GM23338 (cell line): Measurements from ENCODE around the gene SLC38A8. TPM values are rescaled to one million over a fixed set of nuclear protein-coding genes. Genes with fewer than 3 reads are reported as not detected.

Source experiments
- ATAC-seq: fragments of 200-7000 bp; cut with Tn5 transposase; 3 replicates; pipeline ENCODE4 v1.9.1; 2020
- DNase-seq: peaks from one replicate; pipeline ENCODE4 v3.0.0-alpha.2; 2015; ENCODE audit warnings: low spot score
- H2AFZ ChIP-seq: fragments of 200-600 bp; sonication (generic); 2 replicates; pipeline ENCODE4 v1.8.0; 2016; ENCODE audit warnings: antibody characterized with exemption, mild to moderate bottlenecking, moderate library complexity
- H3F3A ChIP-seq: fragments of 200-600 bp; sonication (generic); replicated peaks from 2 replicates; pipeline ENCODE4 v1.8.0; 2017; ENCODE audit warnings: antibody characterized with exemption, mixed run types, low read depth
- H3K27ac ChIP-seq: fragments of 200-600 bp; sonication (generic); 2 replicates; pipeline ENCODE4 v1.6.1; 2016; ENCODE audit warnings: low read depth
- H3K27me3 ChIP-seq: fragments of 200-600 bp; sonication (generic); 2 replicates; pipeline ENCODE4 v1.8.0; 2016; ENCODE audit warnings: mild to moderate bottlenecking, mixed run types, moderate library complexity; ENCODE audit not compliant: insufficient read depth
- H3K36me3 ChIP-seq: fragments of 200-600 bp; sonication (generic); 2 replicates; pipeline ENCODE4 v1.8.0; 2016; ENCODE audit warnings: mild to moderate bottlenecking; ENCODE audit not compliant: insufficient read depth
- H3K4me1 ChIP-seq: fragments of 200-600 bp; sonication (generic); 2 replicates; pipeline ENCODE4 v1.8.0; 2016; ENCODE audit warnings: mild to moderate bottlenecking, moderate library complexity; ENCODE audit not compliant: insufficient read depth
- H3K4me2 ChIP-seq: fragments of 200-600 bp; sonication (generic); 2 replicates; pipeline ENCODE4 v1.7.1; 2017; ENCODE audit warnings: mixed run types
- H3K4me3 ChIP-seq: fragments of 200-600 bp; sonication (generic); 2 replicates; pipeline ENCODE4 v1.6.1; 2016; ENCODE audit warnings: mixed run types
- H3K79me2 ChIP-seq: fragments of 200-600 bp; sonication (generic); replicated peaks from 2 replicates; pipeline ENCODE4 v1.8.0; 2017; ENCODE audit warnings: mild to moderate bottlenecking; ENCODE audit not compliant: insufficient read depth
- H3K9me2 ChIP-seq: fragments of 200-600 bp; sonication (generic); 2 replicates; pipeline ENCODE4 v1.8.0; 2017; ENCODE audit not compliant: insufficient read depth
- H4K20me1 ChIP-seq: fragments of 200-600 bp; sonication (generic); replicated peaks from 2 replicates; pipeline ENCODE4 v1.8.0; 2017; ENCODE audit warnings: mild to moderate bottlenecking; ENCODE audit not compliant: insufficient read depth
- H3K27ac Mint-ChIP-seq: 2 replicates; pipeline ENCODE4 v1.8.0; 2020; ENCODE audit warnings: inconsistent platforms, mild to moderate bottlenecking, moderate library complexity, mixed read lengths
- H3K27me3 Mint-ChIP-seq: 3 replicates; pipeline ENCODE4 v1.8.0; 2022; ENCODE audit warnings: low read depth, mild to moderate bottlenecking, moderate library complexity, mixed read lengths, inconsistent platforms; ENCODE audit not compliant: insufficient read depth, poor library complexity
- H3K36me3 Mint-ChIP-seq: 3 replicates; pipeline ENCODE4 v1.8.0; 2021; ENCODE audit warnings: low read depth, mild to moderate bottlenecking, inconsistent platforms, moderate library complexity, mixed read lengths
- H3K4me1 Mint-ChIP-seq: 3 replicates; pipeline ENCODE4 v1.8.0; 2020; ENCODE audit warnings: mild to moderate bottlenecking, inconsistent platforms, mixed read lengths
- H3K4me3 Mint-ChIP-seq: 3 replicates; pipeline ENCODE4 v1.8.0; 2021; ENCODE audit warnings: moderate library complexity, mild to moderate bottlenecking, inconsistent platforms, mixed read lengths
- H3K9me3 Mint-ChIP-seq: 3 replicates; pipeline ENCODE4 v1.8.0; 2020; ENCODE audit warnings: moderate library complexity, mild to moderate bottlenecking, inconsistent platforms, mixed read lengths
- CREB1 ChIP-seq: fragments of 250-450 bp; sonication (Bioruptor Pico); IDR thresholded peaks from 2 replicates; pipeline ENCODE4 v1.5.0; 2020; ENCODE audit warnings: low read depth, mild to moderate bottlenecking, moderate library complexity
- CTCF ChIP-seq, 2 experiments: fragments of 200-600 bp in 1 of 2; sonication (generic) in 1 of 2; conservative IDR thresholded peaks; 2 replicates each; pipeline versions ENCODE4 v1.5.1 to v1.6.1; 2016 to 2017; ENCODE audit warnings: antibody characterized with exemption in 2 of 2, low read depth in 2 of 2, mild to moderate bottlenecking in 2 of 2, moderate library complexity in 1 of 2
- EZH2 ChIP-seq: fragments of 200-600 bp; sonication (generic); IDR thresholded peaks from one replicate; pipeline ENCODE4 v1.8.0; 2017; ENCODE audit warnings: antibody characterized with exemption, mild to moderate bottlenecking, low read depth; ENCODE audit not compliant: unreplicated experiment
- EZH2phosphoT487 ChIP-seq: fragments of 200-600 bp; sonication (generic); IDR thresholded peaks from one replicate; pipeline ENCODE4 v1.8.1; 2018; ENCODE audit warnings: antibody characterized with exemption; ENCODE audit not compliant: unreplicated experiment
- JUNB ChIP-seq: IDR thresholded peaks from one replicate; pipeline ENCODE4 v1.6.1; 2016; ENCODE audit warnings: antibody characterized with exemption; ENCODE audit not compliant: unreplicated experiment
- NANOG ChIP-seq: IDR thresholded peaks from 2 replicates; pipeline ENCODE4 v1.6.1; 2016; ENCODE audit warnings: antibody characterized with exemption, borderline replicate concordance
- POLR2AphosphoS5 ChIP-seq: IDR thresholded peaks from 2 replicates; pipeline ENCODE4 v1.6.1; 2016; ENCODE audit warnings: antibody characterized with exemption, low read depth
- STAT1 ChIP-seq: IDR thresholded peaks from one replicate; pipeline ENCODE4 v1.6.1; 2016; ENCODE audit warnings: antibody characterized with exemption; ENCODE audit not compliant: unreplicated experiment
- ZNF114 ChIP-seq: fragments of 250-450 bp; sonication (Bioruptor Pico); IDR thresholded peaks from 2 replicates; pipeline ENCODE4 v1.5.0; 2020; ENCODE audit warnings: mild to moderate bottlenecking, moderate library complexity
- ZNF331 ChIP-seq: fragments of 250-450 bp; sonication (Bioruptor Pico); IDR thresholded peaks from 2 replicates; pipeline ENCODE4 v1.5.0; 2020; ENCODE audit warnings: low read depth, mild to moderate bottlenecking, moderate library complexity
- ZNF462 ChIP-seq: fragments of 250-450 bp; sonication (Bioruptor Pico); IDR thresholded peaks from 2 replicates; pipeline ENCODE4 v1.5.0; 2020; ENCODE audit warnings: mild to moderate bottlenecking, moderate library complexity
- polyA plus RNA-seq: library from polyadenylated mRNA; unstranded; fragments of >200 nt; fragmentation: Nextera tagmentation; extraction: Ambion mirVana; gene quantifications from 2 replicates; pipeline ENCODE4 v1.2.1, GENCODE V29; 2016
- total RNA-seq: library from RNA; depleted of rRNA; stranded (reverse); fragments of >200 nt; shearing (Covaris generic); gene quantifications from 2 replicates; pipeline ENCODE4 v1.2.3, GENCODE V29; 2014
- TF ChIP-seq, protein P1 (sequence below): IDR thresholded peaks from one replicate; pipeline ENCODE4 v1.6.1; 2018; ENCODE audit warnings: antibody characterized with exemption; ENCODE audit not compliant: unreplicated experiment
- TF ChIP-seq, protein P2 (sequence below): IDR thresholded peaks from 2 replicates; pipeline ENCODE4 v1.6.1; 2016; ENCODE audit warnings: antibody characterized with exemption

SLC38A8 gene
- total and polyA plus RNA-seq, 2 experiments from 2014 or later: not detected

DNA sequence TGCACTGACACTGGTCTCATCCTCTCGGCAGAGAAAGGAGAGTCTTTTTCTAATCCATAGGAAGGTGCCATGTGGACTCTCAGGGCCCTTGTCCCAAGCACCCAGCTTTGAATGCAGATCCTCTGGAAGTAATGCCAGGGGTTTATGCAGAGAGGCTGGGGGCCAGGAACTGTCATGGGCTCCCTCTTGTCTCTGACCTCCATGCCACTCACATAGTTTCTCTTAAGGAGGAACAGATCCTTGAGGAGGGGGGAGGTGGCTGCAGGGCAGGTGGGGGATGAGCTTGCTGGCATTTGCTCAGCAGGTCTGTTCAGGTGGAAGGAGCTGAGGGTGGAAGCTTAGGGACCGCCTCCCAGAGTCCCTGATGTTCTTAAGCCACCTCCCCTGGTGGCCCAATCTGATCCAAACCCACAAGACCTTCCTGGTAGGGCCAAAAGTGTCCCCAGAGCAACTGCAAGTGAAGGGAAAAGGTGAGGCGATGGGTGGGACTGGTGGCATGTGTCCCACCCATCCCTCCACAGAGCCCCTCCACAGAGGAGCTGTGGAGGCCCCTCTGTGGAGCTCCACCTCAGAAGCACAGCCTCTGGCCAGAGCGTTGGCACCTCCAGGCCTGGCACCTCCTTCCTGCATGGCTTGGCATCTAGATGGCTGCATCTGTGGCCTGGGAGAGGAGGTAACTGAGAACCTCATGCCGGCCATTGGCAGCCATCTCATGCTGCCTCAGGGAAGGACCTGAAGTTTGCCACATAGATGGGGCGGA, 65.4 kb downstream of the SLC38A8 start:
- TF ChIP-seq CTCF (conservative IDR thresholded peaks at IDR 0.05; ENCODE audit: low read depth in 2 of 2) (no peak), ZNF462 (no peak), CREB1 (CRISPR knock-in tag) (no peak), EZH2 (no peak), JUNB (no peak), STAT1 (no peak), ZNF114 (no peak), EZH2phosphoT487 (no peak), POLR2AphosphoS5 (no peak), ZNF331 (no peak), NANOG (no peak)
- TF ChIP-seq, protein P1, sequence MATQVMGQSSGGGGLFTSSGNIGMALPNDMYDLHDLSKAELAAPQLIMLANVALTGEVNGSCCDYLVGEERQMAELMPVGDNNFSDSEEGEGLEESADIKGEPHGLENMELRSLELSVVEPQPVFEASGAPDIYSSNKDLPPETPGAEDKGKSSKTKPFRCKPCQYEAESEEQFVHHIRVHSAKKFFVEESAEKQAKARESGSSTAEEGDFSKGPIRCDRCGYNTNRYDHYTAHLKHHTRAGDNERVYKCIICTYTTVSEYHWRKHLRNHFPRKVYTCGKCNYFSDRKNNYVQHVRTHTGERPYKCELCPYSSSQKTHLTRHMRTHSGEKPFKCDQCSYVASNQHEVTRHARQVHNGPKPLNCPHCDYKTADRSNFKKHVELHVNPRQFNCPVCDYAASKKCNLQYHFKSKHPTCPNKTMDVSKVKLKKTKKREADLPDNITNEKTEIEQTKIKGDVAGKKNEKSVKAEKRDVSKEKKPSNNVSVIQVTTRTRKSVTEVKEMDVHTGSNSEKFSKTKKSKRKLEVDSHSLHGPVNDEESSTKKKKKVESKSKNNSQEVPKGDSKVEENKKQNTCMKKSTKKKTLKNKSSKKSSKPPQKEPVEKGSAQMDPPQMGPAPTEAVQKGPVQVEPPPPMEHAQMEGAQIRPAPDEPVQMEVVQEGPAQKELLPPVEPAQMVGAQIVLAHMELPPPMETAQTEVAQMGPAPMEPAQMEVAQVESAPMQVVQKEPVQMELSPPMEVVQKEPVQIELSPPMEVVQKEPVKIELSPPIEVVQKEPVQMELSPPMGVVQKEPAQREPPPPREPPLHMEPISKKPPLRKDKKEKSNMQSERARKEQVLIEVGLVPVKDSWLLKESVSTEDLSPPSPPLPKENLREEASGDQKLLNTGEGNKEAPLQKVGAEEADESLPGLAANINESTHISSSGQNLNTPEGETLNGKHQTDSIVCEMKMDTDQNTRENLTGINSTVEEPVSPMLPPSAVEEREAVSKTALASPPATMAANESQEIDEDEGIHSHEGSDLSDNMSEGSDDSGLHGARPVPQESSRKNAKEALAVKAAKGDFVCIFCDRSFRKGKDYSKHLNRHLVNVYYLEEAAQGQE: no peak
- TF ChIP-seq, protein P2, sequence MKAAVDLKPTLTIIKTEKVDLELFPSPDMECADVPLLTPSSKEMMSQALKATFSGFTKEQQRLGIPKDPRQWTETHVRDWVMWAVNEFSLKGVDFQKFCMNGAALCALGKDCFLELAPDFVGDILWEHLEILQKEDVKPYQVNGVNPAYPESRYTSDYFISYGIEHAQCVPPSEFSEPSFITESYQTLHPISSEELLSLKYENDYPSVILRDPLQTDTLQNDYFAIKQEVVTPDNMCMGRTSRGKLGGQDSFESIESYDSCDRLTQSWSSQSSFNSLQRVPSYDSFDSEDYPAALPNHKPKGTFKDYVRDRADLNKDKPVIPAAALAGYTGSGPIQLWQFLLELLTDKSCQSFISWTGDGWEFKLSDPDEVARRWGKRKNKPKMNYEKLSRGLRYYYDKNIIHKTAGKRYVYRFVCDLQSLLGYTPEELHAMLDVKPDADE: no peak
- peaks cover 26% of the 10 kb centered on the region for H3K36me3 Mint-ChIP-seq
- H3K27me3 Mint-ChIP-seq: peaks cover 7% of the 10 kb centered on the region
- Histone ChIP-seq H4K20me1 (no peaks in the 10 kb centered on the region), H3K27ac (no peak overlapping the region), H3F3A (no peaks in the 10 kb centered on the region), H3K9me2 (no peaks in the 10 kb centered on the region), H3K4me3 (no peak overlapping the region), H3K4me1 (no peaks in the 10 kb centered on the region), H3K79me2 (no peaks in the 10 kb centered on the region), H3K36me3 (no peaks in the 10 kb centered on the region), H2AFZ (no peak overlapping the region), H3K27me3 (no peaks in the 10 kb centered on the region), H3K4me2 (no peak overlapping the region)
- DNase-seq: no peak
- H3K4me3 Mint-ChIP-seq: no peak overlapping the region
- peaks cover 24% of the 10 kb centered on the region for H3K9me3 Mint-ChIP-seq
- ATAC-seq: no peak
- H3K27ac Mint-ChIP-seq: no peak overlapping the region
- H3K4me1 Mint-ChIP-seq: no peaks in the 10 kb centered on the region; the same call in 2 of the 3 replicates
